IPS-NIHi7 (cell line): ENCODE data around the gene NME7.
A peak's percentile ranks its signal among the peaks of the same experiment; 100 is the strongest.
"Not testable (repeated sequence)": the region's sequence is repeated elsewhere in the genome, so short reads cannot be mapped to it uniquely, and the experiment has no call there.

Source experiments
- DNase-seq: peaks from one replicate; pipeline ENCODE4 v3.0.0; 2012; ENCODE audit warnings: mixed read lengths; ENCODE audit errors: extremely low spot score

NME7 gene

DNA sequence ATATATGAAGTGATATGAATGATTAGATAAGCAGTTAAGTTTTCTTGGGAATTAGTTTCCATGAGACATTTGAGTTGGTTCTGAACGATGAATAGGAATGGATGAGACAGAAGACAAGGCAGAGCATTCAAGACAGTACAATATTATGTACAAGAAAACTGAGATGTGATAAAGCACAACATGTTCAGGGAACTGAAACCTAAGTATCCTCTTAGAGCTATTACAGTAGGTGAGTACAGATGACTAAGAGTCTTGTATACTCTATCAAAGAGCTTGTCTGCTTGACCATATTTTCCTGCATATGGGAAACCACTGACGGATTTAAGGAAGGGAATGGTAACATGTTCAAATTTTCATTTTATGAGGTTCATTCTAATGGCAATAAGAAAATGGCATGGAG lies 61.6 kb downstream of the NME7 start:
- DNase-seq: no peak

- DNase-seq: no peak
Measured at GRCh38 chr1:169305356-169305755, 62.2 kb downstream of the NME7 start.

DNA sequence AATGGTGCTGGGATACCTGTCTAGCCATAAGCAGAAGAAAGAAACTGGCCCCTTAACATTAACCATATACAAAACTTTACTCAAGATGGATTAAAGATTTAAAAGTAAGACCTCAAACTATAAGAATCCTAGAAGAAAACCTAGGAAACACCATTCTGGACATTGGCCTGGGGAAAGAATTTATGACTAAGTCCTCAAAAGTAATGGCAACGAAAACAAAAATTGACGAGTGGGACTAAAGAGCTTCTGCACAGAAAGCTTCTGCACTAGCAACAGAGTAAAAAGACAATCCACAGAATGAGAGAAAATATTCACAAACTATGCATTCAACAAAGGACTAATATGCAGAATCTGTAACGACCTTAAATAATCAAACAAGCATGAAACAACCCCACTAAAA lies 66.7 kb downstream of the NME7 start:
- DNase-seq: no peak

GRCh38 chr1:169298441-169298840 lies 69.2 kb downstream of the NME7 start:
- no peak for DNase-seq

GRCh38 chr1:169295846-169296245 lies 71.8 kb downstream of the NME7 start:
- DNase-seq: no peak

- no peak for DNase-seq
Measured at GRCh38 chr1:169295425-169295824, 72.2 kb downstream of the NME7 start.

- DNase-seq: no peak
Measured at GRCh38 chr1:169289016-169289415, 78.6 kb downstream of the NME7 start.

DNA sequence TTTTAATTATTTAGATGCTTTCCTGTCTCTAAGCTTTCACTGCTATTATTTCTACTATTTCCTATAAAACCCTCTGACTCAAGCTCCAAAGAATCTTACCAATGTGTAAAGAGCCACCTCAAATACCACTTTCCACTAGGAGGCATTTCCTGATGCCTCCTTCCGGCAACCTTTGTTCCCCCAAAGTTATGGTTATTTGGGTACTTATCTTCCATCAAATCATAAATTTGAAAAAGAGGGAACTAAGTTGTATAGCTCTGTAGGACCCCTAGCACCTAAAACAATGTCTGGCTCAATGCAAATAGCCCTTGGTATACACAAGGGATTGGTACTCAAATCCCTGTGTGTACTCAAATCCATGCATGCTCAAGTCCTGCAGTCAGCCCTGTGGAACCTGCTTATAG lies 79.6 kb downstream of the NME7 start:
- DNase-seq: peak; percentile 23

- DNase-seq: no peak
Measured at GRCh38 chr1:169287280-169287679, 80.3 kb downstream of the NME7 start.

DNA sequence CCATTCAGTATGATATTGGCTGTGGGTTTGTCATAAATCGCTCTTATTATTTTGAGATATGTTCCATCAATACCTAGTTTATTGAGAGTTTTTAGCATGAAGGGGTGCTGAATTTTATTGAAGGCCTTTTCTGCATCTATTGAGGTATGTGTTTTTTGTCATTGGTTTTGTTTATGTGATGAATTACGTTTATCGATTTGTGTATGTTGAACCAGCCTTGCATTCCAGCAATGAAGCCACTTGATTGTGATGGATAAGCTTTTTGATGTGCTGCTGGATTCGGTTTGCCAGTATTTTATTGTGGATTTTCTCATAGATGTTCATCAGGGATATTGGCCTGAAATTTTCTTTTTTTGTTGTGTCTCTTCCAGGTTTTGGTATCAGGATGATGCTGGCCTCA lies 86.0 kb downstream of the NME7 start:
- DNase-seq: not testable (repeated sequence)

- DNase-seq: peak; percentile 35
Measured at GRCh38 chr1:169271098-169271497, 96.5 kb downstream of the NME7 start.

GRCh38 chr1:169266133-169266532 lies 101.5 kb downstream of the NME7 start:
- DNase-seq: no peak

GRCh38 chr1:169263059-169263458 lies 104.5 kb downstream of the NME7 start:
- DNase-seq: no peak

- no peak for DNase-seq
Measured at GRCh38 chr1:169261884-169262283, 105.7 kb downstream of the NME7 start.

GRCh38 chr1:169260478-169261151 lies 107.0 kb downstream of the NME7 start:
- DNase-seq: no peak

DNA sequence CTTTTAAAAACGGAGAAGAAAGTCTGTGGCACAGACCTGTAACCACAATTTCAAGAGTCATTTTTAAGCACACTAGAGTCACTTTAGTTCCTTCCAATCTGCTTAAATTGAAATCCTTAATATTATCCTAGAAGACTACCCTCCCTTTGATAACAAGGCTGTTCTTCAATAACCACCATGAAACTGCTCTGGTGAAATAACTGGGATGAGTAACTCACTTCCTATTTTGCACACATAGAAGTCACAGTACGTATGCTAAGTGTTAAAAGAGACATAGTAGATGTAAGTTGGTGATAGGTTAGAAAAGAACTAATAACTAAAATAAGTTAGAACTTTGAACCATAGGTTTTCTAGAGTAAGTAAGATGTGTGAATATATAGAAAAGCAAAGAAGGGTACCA lies 107.8 kb downstream of the NME7 start:
- DNase-seq: no peak

DNA sequence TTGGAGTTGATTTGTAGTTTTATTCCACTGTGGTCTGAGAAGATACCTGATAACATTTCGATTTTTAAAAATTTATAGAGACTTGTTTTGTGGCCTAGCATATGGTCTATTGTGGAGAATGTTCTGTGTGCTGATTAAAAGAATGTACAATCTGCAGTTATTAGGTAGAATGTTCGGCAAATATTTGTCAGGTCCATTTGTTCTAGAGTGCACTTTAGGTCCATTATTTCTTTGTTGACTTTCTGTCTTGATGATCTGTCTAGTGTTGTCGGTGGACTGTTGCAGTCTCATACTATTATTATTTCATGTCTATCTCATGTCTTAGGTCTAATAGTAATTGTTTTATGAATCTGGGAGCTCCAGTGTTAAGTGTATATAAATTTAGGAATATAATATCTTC lies 116.8 kb downstream of the NME7 start:
- DNase-seq: no peak

DNA sequence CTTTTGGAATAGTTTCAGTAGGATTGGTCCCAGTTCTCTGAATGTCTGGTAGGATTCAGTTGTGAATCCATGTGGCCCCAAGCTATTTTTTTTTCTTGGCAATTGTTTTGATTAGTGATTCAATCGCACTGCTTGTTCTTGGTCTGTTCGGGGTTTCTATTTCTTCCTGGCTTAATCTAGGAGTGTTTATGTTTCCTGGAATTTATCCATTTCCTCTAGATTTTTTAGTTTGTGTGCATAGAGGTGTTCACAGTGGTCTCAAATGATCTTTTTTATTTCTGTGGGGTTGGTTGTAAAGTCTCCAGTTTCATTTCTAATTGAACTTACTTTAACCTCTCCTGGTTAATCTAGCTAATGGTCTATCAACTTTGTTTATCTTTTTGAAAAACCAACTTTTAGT lies 117.6 kb downstream of the NME7 start:
- DNase-seq: no peak

DNA sequence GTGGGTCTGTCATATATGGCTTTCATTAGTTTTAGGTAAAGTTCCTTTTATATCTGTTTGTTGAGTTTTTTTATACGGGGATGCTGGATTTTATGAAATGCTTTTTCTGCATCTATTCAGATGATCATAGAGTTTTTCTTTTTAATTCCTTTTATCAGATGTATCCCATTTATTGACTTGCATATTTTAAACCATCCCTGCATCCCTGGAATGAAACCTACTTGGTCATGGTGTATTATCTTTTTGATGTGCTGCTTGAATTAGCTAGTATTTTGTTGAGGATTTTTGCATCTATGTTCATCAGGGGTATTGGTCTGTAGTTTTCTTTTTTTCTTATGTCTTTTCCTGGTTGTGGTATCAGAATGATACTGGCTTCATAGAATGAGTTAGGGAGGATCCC lies 118.0 kb downstream of the NME7 start:
- no peak for DNase-seq

DNA sequence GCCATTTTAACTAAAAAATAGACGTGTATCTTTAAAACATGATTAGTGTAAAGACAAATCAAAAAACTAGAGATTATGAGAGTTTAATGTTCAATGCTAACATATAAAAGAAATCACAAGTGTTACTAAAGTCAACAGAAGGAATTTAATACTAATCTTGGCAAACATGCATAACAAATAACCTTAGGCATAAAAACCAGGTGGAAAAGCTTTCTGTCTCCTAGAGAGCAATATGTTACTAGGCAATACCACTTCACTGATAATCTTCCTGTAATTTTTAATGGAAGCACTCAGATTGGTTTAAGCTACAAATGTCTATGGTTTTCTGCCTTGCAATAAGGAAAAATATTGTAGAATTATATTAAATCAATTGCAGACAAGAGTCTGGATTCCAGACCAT lies 121.9 kb downstream of the NME7 start:
- DNase-seq: no peak

DNA sequence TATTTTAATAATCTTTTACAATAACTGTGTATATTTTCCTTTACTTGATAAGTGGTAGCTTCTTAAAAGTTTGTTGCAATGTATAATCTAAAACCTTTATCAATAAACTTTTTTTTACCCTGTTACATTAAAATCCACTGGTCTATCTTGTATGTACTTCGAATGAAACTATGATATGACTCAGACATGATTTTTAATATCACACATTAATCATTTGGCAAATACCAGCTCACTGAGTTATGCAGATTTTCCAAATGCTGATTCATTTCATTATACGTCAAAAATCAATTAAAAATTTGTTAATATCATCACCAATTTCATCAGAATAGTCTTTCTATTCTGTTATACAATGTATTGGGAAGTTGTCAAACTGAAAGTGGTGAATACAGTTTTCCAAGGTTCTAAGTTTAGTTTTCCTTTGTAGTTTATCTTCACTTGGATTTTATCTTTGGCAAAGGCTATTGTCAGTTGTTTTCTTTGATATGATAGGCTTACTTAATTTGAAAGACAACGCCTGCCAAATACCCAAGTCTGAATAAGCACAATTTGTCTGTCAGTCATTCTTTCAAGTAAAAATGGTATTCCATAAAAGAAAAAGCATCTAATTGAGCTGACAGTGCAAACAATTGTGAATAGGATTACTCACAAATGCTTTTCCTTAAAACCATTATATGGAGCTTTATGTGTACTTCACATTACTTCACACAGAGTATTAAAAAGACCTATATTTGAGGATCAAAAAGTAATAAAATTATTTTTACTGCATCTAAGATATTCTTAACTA lies 127.0 kb downstream of the NME7 start:
- DNase-seq: no peak

DNA sequence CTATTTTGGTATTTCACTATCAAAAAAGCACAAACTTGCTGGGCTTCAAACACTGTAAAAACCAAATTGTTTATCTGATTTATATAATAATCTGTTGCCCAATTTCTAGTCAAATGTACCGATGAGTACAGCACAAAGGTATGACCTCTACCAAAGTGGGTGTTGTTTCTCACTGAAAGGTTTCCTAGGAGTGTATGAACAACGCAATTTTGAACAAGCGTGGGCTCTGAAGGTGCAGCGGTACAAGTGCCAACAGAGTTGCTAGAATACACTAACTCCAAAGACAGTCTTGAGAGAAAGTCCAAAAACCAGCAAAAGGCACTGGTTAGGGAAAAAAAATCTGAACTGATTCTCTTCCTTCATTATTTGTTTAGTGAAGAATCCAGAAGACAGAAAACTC lies 130.7 kb downstream of the NME7 start:
- DNase-seq: no peak

DNA sequence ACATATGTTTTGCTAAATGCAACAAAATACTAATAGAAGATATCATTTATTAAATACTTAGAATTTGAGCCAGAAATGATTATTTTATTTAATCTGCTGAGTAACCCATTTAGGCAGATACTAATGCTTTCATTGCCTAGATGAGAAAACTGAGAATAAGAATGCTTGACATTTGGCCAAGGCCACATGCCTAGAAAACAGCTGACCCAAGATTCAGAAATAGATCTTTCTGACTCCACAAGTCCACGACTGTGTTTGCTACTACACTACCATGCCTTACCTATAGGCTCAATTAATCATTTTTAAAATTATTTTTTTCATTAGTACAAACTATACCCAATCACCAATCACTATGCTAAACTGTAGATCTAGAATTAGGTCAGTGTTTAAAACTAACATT lies 131.5 kb downstream of the NME7 start:
- DNase-seq: no peak

DNA sequence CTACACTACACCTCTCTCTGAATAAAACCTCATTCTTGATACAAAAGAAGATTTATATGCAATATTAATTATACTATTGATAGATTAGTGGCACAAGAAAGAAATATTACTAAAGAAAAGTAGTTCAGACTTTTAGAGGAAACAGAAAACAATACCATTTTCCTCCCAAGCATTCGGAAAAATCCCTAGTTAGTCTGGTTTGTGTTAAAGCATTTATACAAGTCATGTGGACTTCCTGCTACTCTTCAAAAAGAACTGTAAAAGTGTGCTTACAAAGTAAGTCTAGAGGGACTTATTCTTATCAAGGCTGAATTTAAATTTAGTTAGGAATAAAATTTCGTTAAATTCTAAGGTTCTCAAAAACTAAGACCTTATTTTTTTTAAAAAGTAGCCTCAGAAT lies 132.0 kb downstream of the NME7 start:
- no peak for DNase-seq
